Fibroblast of lung (primary cell): ENCODE measurements around the gene EDC3. TPM values are rescaled to one million over a fixed set of nuclear protein-coding genes. Genes with fewer than 3 reads are reported as not detected.

Source experiments
- DNase-seq, 2 donors: peaks; one replicate each; pipeline versions ENCODE4 v3.0.0 to v3.0.0-alpha.2; 2010; ENCODE audit warnings: low read depth in 2 of 2
- H2AFZ ChIP-seq: 2 replicates; pipeline ENCODE4 v1.5.1; 2012; ENCODE audit warnings: low read length, control low read depth, inconsistent platforms
- H3K27ac ChIP-seq: 2 replicates; pipeline ENCODE4 v1.5.1; 2011; ENCODE audit warnings: low read length, control low read depth; ENCODE audit not compliant: insufficient read depth
- H3K27me3 ChIP-seq: 2 replicates; pipeline ENCODE4 v1.5.1; 2011; ENCODE audit warnings: mild to moderate bottlenecking, low read length; ENCODE audit not compliant: control insufficient read depth, insufficient read depth
- H3K36me3 ChIP-seq: 2 replicates; pipeline ENCODE4 v1.5.1; 2011; ENCODE audit warnings: low read length; ENCODE audit not compliant: control insufficient read depth, insufficient read depth
- H3K4me1 ChIP-seq: 2 replicates; pipeline ENCODE4 v1.5.1; 2011; ENCODE audit warnings: low read length; ENCODE audit not compliant: control insufficient read depth, insufficient read depth; ENCODE audit errors: extremely low read depth
- H3K4me2 ChIP-seq: 2 replicates; pipeline ENCODE4 v1.5.1; 2011; ENCODE audit warnings: low read length, control low read depth; ENCODE audit not compliant: insufficient read depth; ENCODE audit errors: extremely low read depth
- H3K4me3 ChIP-seq, 4 experiments: fragments of 200-600 bp in 1 of 4; sonication (generic) in 1 of 4; replicated peaks in 1 of 4; 2 replicates each; pipeline ENCODE4 v1.5.1; 2011 to 2016; ENCODE audit warnings: low read length in 4 of 4, low read depth in 3 of 4, mild to moderate bottlenecking in 3 of 4, control low read depth in 2 of 4, inconsistent platforms in 1 of 4, mixed read lengths in 1 of 4; ENCODE audit not compliant: insufficient read depth in 1 of 4; ENCODE audit errors: control extremely low read depth in 1 of 4
- H3K79me2 ChIP-seq: 2 replicates; pipeline ENCODE4 v1.5.1; 2012; ENCODE audit warnings: mild to moderate bottlenecking, low read length, inconsistent platforms; ENCODE audit not compliant: control insufficient read depth, insufficient read depth
- H3K9ac ChIP-seq: 2 replicates; pipeline ENCODE4 v1.5.1; 2011; ENCODE audit warnings: mild to moderate bottlenecking, low read length, control low read depth; ENCODE audit not compliant: insufficient read depth
- H3K9me3 ChIP-seq: 2 replicates; pipeline ENCODE4 v1.5.1; 2012; ENCODE audit warnings: low read depth, low read length; ENCODE audit not compliant: control insufficient read depth, insufficient read depth
- H4K20me1 ChIP-seq: 2 replicates; pipeline ENCODE4 v1.5.1; 2011; ENCODE audit warnings: low read length; ENCODE audit not compliant: control insufficient read depth, insufficient read depth; ENCODE audit errors: extremely low read depth
- EZH2 ChIP-seq: IDR thresholded peaks from 2 replicates; pipeline ENCODE4 v1.5.1; 2012; ENCODE audit warnings: low read length, control low read depth, mild to moderate bottlenecking; ENCODE audit errors: missing control alignments
- polyA plus RNA-seq, 2 donors: library from polyadenylated mRNA; depleted of rRNA in 1 of 2; stranded (reverse) in 1 of 2; unstranded in 1 of 2; fragments of >200 nt; gene quantifications; 2 replicates each; pipeline ENCODE4 v1.2.1, GENCODE V29; 2011 to 2012; ENCODE audit warnings: missing spikeins in 1 of 2
- total RNA-seq: library from RNA; depleted of rRNA; stranded (reverse); fragments of >200 nt; gene quantifications from 2 replicates; pipeline ENCODE4 v1.2.1, GENCODE V29; 2014
- TF ChIP-seq, protein P1 (sequence below), 2 donors: IDR thresholded peaks in 1 of 2; conservative IDR thresholded peaks in 1 of 2; 1 replicate in 1 of 2; 2 replicates in 1 of 2; pipeline ENCODE4 v1.5.1; 2011 to 2012; ENCODE audit warnings: low read length in 2 of 2, control low read depth in 1 of 2, inconsistent platforms in 1 of 2, low read depth in 1 of 2, mild to moderate bottlenecking in 1 of 2

EDC3 gene
- total and polyA plus RNA-seq, 2 donors (not counting 1 experiment from before 2014, with no cell fraction given): 8.9 to 25.8 TPM

DNA sequence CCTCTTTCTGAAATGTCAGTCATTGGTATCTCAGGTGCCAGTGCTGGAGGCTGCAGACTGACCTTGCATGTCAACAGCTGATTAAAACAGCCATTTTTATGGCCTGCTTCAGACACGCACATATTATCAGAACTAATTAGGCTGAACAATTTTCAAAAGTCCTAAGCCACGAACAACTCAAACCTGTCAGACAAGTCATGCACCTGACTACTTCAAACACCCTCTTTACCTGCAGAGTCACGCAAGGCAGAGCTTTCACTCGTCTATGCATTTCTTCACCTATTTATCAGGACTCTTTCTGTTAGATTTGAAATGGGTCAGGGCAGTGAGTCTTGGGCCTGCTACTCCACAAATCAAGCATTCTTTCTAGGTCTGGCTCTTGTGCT, 53.5 kb downstream of the EDC3 start:
- Histone ChIP-seq H3K79me2 (no peaks in the 10 kb centered on the region), H3K9me3 (no peaks in the 10 kb centered on the region), H2AFZ (no peak overlapping the region), H3K4me2 (no peak overlapping the region), H3K27ac (no peak overlapping the region), H3K4me1 (no peaks in the 10 kb centered on the region), H3K4me3 (no peak overlapping the region), H3K27me3 (no peaks in the 10 kb centered on the region), H3K36me3 (no peaks in the 10 kb centered on the region), H4K20me1 (no peaks in the 10 kb centered on the region), H3K9ac (no peak overlapping the region)
- TF ChIP-seq EZH2: no peak
- TF ChIP-seq, protein P1, sequence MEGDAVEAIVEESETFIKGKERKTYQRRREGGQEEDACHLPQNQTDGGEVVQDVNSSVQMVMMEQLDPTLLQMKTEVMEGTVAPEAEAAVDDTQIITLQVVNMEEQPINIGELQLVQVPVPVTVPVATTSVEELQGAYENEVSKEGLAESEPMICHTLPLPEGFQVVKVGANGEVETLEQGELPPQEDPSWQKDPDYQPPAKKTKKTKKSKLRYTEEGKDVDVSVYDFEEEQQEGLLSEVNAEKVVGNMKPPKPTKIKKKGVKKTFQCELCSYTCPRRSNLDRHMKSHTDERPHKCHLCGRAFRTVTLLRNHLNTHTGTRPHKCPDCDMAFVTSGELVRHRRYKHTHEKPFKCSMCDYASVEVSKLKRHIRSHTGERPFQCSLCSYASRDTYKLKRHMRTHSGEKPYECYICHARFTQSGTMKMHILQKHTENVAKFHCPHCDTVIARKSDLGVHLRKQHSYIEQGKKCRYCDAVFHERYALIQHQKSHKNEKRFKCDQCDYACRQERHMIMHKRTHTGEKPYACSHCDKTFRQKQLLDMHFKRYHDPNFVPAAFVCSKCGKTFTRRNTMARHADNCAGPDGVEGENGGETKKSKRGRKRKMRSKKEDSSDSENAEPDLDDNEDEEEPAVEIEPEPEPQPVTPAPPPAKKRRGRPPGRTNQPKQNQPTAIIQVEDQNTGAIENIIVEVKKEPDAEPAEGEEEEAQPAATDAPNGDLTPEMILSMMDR (conservative IDR thresholded peaks at IDR 0.05 in 1 of 2, IDR thresholded peaks at IDR 0.05 in 1 of 2; ENCODE audit: low read depth in 1 of 2, low read length in 2 of 2): no peak
- DNase-seq: no peak

DNA sequence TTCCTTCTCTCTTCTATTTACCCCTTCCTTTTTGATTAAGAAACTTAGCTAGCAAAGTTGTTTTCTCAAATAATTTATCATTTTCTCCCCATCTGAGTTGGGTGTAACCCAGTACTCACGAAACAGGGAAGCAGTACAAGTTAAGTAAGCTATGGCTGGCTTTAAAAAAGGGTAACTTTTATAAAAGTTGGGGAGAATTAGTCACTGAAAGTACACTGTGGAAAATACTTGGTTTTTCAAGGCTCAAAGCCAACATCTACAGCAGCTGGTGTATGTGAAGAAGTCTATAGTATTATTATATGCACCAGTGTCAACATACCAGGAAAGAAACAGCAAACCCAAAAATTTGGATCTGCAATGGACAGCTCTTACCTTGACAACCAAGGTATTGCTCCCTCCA, 54.7 kb downstream of the EDC3 start:
- H3K27me3 ChIP-seq: no peaks in the 10 kb centered on the region
- H3K9me3 ChIP-seq: no peaks in the 10 kb centered on the region
- no peaks in the 10 kb centered on the region for H3K36me3 ChIP-seq
- H3K4me1 ChIP-seq: no peaks in the 10 kb centered on the region
- no peaks in the 10 kb centered on the region for H4K20me1 ChIP-seq
- H3K27ac ChIP-seq: no peak overlapping the region
- no peak overlapping the region for H3K4me2 ChIP-seq
- no peaks in the 10 kb centered on the region for H3K79me2 ChIP-seq
- TF ChIP-seq, protein P1 (conservative IDR thresholded peaks at IDR 0.05 in 1 of 2, IDR thresholded peaks at IDR 0.05 in 1 of 2; ENCODE audit: low read depth in 1 of 2, low read length in 2 of 2): no peak
- no peak for TF ChIP-seq EZH2
- no peak overlapping the region for H3K4me3 ChIP-seq
- no peak for DNase-seq
- no peak overlapping the region for H3K9ac ChIP-seq
- no peak overlapping the region for H2AFZ ChIP-seq

DNA sequence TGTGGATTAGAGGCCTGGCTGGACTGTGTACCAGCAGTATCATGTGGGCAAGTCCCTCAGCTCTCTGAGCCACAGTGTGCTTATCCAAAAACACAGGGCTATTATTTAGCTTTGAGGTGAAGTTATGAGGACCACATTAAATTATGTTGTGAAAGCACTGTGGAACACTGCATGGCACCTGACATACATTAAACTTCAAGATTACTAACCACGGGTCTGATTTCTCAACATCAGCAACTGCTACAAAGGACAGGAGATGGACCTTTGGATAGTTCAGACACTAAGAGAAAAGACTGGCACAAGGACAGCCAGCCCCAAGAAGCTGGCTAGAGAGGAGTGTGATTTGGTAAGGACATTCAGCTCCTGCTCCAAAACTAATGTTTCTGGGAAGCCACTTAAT, 58.8 kb downstream of the EDC3 start:
- Histone ChIP-seq H3K36me3 (peaks cover 8% of the 10 kb centered on the region), H4K20me1 (no peaks in the 10 kb centered on the region), H3K27me3 (no peaks in the 10 kb centered on the region), H3K4me2 (no peak overlapping the region), H3K9ac (no peak overlapping the region), H3K9me3 (no peaks in the 10 kb centered on the region), H2AFZ (no peak overlapping the region), H3K4me1 (no peaks in the 10 kb centered on the region), H3K27ac (no peak overlapping the region), H3K79me2 (no peaks in the 10 kb centered on the region), H3K4me3 (no peak overlapping the region)
- TF ChIP-seq, protein P1 (conservative IDR thresholded peaks at IDR 0.05 in 1 of 2, IDR thresholded peaks at IDR 0.05 in 1 of 2; ENCODE audit: low read depth in 1 of 2, low read length in 2 of 2): no peak
- TF ChIP-seq EZH2: no peak
- no peak for DNase-seq
